IPS DF 6.9 (cell line): ENCODE results near the gene MRC2.

Source experiments
- DNase-seq: peaks from one replicate; pipeline ENCODE4 v3.0.0-alpha.2; 2013; ENCODE audit warnings: low read depth, low spot score
- H3K27ac ChIP-seq: one replicate; pipeline ENCODE4 v1.5.1; 2013; ENCODE audit warnings: low read length, control low read depth
- H3K27me3 ChIP-seq: 2 replicates; pipeline ENCODE4 v1.6.1; 2013; ENCODE audit warnings: mild to moderate bottlenecking, low read length; ENCODE audit not compliant: control insufficient read depth, insufficient read depth
- H3K36me3 ChIP-seq: 2 replicates; pipeline ENCODE4 v1.6.1; 2013; ENCODE audit warnings: low read length; ENCODE audit not compliant: control insufficient read depth, insufficient read depth
- H3K4me1 ChIP-seq: 2 replicates; pipeline ENCODE4 v1.6.1; 2013; ENCODE audit warnings: low read length; ENCODE audit not compliant: control insufficient read depth, insufficient read depth
- H3K4me3 ChIP-seq: 2 replicates; pipeline ENCODE4 v1.5.1; 2013; ENCODE audit warnings: mild to moderate bottlenecking, low read length
- H3K9me3 ChIP-seq: 2 replicates; pipeline ENCODE4 v1.6.1; 2013; ENCODE audit warnings: low read length, inconsistent platforms; ENCODE audit not compliant: control insufficient read depth, insufficient read depth
- WGBS: extraction: QIAGEN DNeasy Blood & Tissue Kit; methylation state at CpG from one replicate; pipeline ENCODE4 v1.1.7; 2013; ENCODE audit warnings: mixed read lengths, missing lambda C conversion rate; ENCODE audit not compliant: insufficient read length, insufficient coverage; 5-methylcytosine and 5-hydroxymethylcytosine counted together

MRC2 gene

DNA sequence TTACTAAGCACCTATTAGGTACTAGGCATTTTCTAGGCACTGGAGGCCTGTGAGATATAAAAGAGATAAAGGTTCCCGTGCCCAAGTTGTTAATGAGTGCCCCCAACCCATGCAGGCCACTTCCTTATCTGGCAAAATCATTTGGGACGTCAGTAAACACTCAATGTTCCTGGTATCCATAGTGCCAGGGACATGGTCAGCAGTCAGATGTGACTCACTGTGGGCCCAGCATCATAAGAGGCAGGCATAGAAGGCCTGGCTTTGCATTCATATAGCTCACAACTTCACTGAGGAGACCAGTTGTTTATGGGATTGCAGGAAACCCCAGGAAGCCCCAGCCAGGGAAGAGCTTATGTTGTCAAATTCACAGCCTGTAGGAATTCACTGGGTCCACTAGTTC, 81.1 kb downstream of the MRC2 start:
- Histone ChIP-seq H3K36me3 (no peaks in the 10 kb centered on the region), H3K27ac (no peak overlapping the region), H3K4me1 (peaks cover 4% of the 10 kb centered on the region; the same call in 1 of the 2 replicates), H3K4me3 (no peak overlapping the region), H3K27me3 (no peaks in the 10 kb centered on the region), H3K9me3 (no peaks in the 10 kb centered on the region)
- no peak for DNase-seq
- WGBS = no CpG with 5 or more reads among the region's 2 CpGs

DNA sequence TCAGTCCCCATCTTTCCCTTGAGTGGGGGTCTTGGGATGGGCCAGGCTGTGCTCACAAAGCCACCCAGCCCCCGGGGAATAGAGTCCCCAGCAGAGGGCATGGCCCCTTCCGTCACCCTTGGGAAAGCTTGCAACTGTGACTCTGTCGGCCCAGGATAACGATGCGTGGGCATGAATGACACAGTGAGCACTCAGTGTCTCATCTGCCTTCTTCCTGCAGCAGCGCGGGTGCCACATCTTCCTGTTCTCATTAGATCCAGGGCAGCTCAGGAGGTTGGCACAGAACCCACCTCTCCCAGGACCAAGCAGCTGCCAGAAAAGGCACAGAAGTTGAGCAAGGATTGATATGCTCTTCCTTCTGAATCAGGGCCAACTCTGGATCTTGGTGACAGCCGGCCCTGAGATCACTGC, 84.7 kb downstream of the MRC2 start:
- H3K4me3 ChIP-seq = no peak overlapping the region
- WGBS = no CpG with 5 or more reads among the region's 8 CpGs
- no peaks in the 10 kb centered on the region for H3K36me3 ChIP-seq
- no peaks in the 10 kb centered on the region for H3K27me3 ChIP-seq
- H3K27ac ChIP-seq = no peak overlapping the region
- 0 out of 2 replicates have a peak, but pooled peaks cover 2% of the 10 kb centered on the region for H3K4me1 ChIP-seq
- no peak for DNase-seq
- H3K9me3 ChIP-seq = no peaks in the 10 kb centered on the region

DNA sequence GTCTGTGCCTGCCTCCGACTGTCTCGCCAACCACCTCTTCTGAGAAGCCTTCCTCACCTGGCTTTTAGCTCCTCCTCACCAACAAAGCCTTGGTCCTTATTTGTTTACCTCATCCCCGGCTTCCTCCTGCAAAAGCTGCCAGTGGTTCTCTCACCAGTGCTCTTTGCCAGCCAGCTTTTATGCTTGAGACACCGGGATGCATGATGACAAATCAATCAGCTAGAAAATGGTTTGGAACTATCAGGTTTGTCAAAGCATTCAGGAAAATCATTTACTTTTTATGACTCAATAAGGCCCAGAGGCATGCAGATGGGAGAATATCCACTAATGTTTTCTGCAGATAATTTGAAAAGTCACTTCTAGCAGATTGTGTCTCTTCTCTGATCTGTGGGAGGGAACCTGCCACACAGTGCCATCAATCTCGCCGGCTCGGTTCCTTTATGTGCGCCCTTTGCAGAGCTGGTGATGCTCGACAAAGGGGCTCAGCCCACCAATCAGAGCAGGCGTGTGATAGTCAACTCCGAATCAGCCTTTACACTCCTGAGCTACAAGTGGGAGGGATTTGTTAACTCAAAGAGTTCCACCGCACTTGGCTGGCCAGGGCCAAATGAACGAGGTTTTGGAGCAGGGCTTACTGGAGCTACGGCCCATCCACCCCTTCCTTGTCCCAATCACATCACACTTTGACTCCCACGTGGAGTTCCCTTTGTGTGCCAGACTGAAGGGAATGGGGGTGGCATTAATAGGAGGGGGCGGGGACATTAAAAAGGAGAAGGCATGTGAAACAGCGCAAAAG, 85.8 kb downstream of the MRC2 start:
- Histone ChIP-seq H3K36me3 (no peaks in the 10 kb centered on the region), H3K9me3 (no peaks in the 10 kb centered on the region), H3K4me1 (0 out of 2 replicates have a peak, but pooled peaks cover 2% of the 10 kb centered on the region), H3K27ac (no peak overlapping the region), H3K27me3 (no peaks in the 10 kb centered on the region), H3K4me3 (no peak overlapping the region)
- no CpG with 5 or more reads among the region's 17 CpGs for WGBS
- DNase-seq = no peak

DNA sequence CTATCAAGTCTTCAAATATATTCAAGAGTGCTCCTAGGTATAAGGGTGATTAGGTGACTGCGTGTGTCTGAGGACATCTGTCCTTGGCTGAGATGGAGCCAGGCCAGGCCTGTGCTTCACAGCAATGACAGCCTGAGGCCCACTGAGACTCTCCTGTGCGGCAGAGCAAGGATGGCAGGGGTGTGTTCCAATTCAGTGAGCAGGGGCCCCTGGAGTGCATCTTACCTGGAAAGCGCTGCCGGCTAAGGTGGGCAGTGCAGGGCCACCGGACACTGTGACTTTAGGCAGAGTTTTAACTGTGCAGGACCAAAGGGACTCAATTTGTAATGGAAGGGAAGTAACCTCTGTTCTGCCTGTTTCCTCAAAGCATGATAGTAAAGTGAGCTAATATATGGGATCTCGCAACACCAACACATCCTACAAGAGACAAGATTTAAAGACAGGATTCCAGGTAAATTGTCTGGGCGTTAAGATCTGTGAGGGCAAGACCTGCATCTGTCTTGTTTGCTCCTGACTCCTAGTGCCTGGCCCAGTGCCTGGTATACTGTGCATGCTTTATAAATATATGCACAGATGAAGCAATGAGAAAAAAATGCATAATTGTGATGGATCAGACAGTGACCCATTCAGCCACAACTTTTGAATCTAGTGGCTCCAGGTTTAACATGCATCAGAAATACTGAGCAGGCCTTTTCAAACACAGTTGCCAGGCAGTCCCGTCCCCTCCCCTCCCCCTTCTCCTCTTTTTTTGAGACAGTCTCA, 86.7 kb downstream of the MRC2 start:
- no peaks in the 10 kb centered on the region for H3K9me3 ChIP-seq
- H3K4me1 ChIP-seq = 0 out of 2 replicates have a peak, but pooled peaks cover 2% of the 10 kb centered on the region
- H3K27ac ChIP-seq = no peak overlapping the region
- no CpG with 5 or more reads among the region's 8 CpGs for WGBS
- no peak for DNase-seq
- H3K36me3 ChIP-seq = no peaks in the 10 kb centered on the region
- no peak overlapping the region for H3K4me3 ChIP-seq
- no peaks in the 10 kb centered on the region for H3K27me3 ChIP-seq

GRCh38 chr17:62715882-62716390, 88.5 kb downstream of the MRC2 start:
- DNase-seq = no peak
- Histone ChIP-seq H3K27me3 (no peaks in the 10 kb centered on the region), H3K9me3 (no peaks in the 10 kb centered on the region), H3K27ac (no peak overlapping the region), H3K36me3 (no peaks in the 10 kb centered on the region), H3K4me1 (0 out of 2 replicates have a peak, but pooled peaks cover 2% of the 10 kb centered on the region), H3K4me3 (no peak overlapping the region)
- no CpG with 5 or more reads among the region's 18 CpGs for WGBS

- Histone ChIP-seq H3K9me3 (no peaks in the 10 kb centered on the region), H3K4me1 (0 out of 2 replicates have a peak, but pooled peaks cover 2% of the 10 kb centered on the region)
- WGBS = no CpG with 5 or more reads among the region's 23 CpGs
Measured at GRCh38 chr17:62716834-62717588, 89.5 kb downstream of the MRC2 start.

DNA sequence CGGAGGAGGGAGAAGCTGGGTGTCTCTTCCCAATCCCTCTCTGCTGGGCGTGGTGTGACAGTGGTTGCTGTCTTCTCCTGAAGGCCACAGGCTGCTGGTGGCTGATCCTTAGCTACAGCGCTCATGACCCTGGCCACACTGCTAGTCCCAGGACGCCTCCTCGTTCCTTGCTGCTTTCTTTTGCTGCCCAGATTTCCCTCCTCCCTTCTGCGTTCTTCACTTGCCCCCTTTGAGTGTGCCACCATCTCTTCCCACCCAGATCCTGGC, 90.1 kb downstream of the MRC2 start:
- Histone ChIP-seq H3K36me3 (no peaks in the 10 kb centered on the region), H3K27me3 (no peaks in the 10 kb centered on the region), H3K4me1 (0 out of 2 replicates have a peak, but pooled peaks cover 2% of the 10 kb centered on the region), H3K9me3 (no peaks in the 10 kb centered on the region), H3K4me3 (no peak overlapping the region), H3K27ac (no peak overlapping the region)
- WGBS = no CpG with 5 or more reads among the region's 6 CpGs
- no peak for DNase-seq

More at GRCh38 chr17:62716834-62717588, 89.5 kb downstream of the MRC2 start:
- Histone ChIP-seq H3K36me3 (no peaks in the 10 kb centered on the region), H3K4me3 (no peak overlapping the region), H3K27ac (no peak overlapping the region), H3K27me3 (no peaks in the 10 kb centered on the region)
- no peak for DNase-seq

DNA sequence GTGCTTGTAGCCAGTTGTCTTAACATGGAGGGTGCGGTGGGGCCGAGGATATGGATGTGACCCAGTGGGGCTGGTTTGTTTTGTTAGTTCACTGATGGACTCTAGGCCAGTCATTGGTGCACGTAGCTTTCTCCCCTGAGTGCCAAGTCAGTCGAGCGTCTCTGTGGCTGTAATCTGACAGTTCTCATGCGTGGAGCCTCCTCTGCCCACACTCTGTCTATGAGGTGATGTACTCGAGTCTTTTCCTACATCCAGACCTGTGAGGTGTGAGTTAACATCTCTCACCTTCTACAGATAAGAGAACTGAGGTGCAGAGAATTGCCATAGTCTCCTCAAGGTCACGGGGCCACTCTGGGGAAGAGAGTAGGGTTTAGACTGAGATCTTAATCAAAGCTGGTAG, 90.4 kb downstream of the MRC2 start:
- Histone ChIP-seq H3K36me3 (no peaks in the 10 kb centered on the region), H3K4me3 (no peak overlapping the region), H3K4me1 (0 out of 2 replicates have a peak, but pooled peaks cover 2% of the 10 kb centered on the region), H3K9me3 (no peaks in the 10 kb centered on the region), H3K27ac (no peak overlapping the region), H3K27me3 (no peaks in the 10 kb centered on the region)
- DNase-seq = no peak
- no CpG with 5 or more reads among the region's 8 CpGs for WGBS

DNA sequence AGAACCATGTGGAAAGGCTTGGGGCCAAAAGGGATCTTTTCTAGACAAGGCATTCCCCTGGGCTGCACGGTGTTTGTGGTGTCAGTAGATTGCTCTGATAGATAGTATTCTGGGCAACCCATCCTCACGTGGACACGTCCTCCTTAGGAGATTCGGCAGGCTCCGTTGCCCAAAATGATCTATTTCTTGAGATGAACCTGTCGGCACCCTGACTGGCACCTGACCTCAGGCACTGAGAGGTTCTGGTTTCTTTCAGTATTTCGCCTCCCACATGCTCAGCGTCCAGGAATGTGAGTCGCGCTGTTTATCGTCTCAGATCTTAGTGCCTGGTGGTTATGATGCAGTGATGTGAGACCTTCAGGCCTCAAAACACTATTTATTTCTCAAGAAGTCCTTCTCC, 91.0 kb downstream of the MRC2 start:
- Histone ChIP-seq H3K4me3 (no peak overlapping the region), H3K27me3 (no peaks in the 10 kb centered on the region), H3K27ac (no peak overlapping the region), H3K9me3 (no peaks in the 10 kb centered on the region), H3K36me3 (no peaks in the 10 kb centered on the region), H3K4me1 (0 out of 2 replicates have a peak, but pooled peaks cover 2% of the 10 kb centered on the region)
- no peak for DNase-seq
- WGBS = no CpG with 5 or more reads among the region's 11 CpGs

GRCh38 chr17:62719586-62719985, 92.1 kb downstream of the MRC2 start:
- Histone ChIP-seq H3K9me3 (no peaks in the 10 kb centered on the region), H3K4me3 (no peak overlapping the region), H3K27ac (no peak overlapping the region), H3K27me3 (no peaks in the 10 kb centered on the region), H3K4me1 (no peaks in the 10 kb centered on the region), H3K36me3 (no peaks in the 10 kb centered on the region)
- DNase-seq = no peak
- no CpG with 5 or more reads among the region's 1 CpG for WGBS
